Neural crest cell (in vitro differentiated cells): Measurements from ENCODE around the gene SMIM23. TPM values are rescaled to one million over a fixed set of nuclear protein-coding genes. Genes with fewer than 3 reads are reported as not detected.

ENCODE experiments used
- DNase-seq: peaks from one replicate; pipeline ENCODE4 v3.0.0; 2021; ENCODE audit warnings: low read depth, mixed read lengths, low spot score
- H3K27ac Mint-ChIP-seq: one replicate; pipeline ENCODE4 v1.8.0; 2021; ENCODE audit warnings: mild to moderate bottlenecking, mixed read lengths; ENCODE audit not compliant: unreplicated experiment
- H3K27me3 Mint-ChIP-seq: 2 replicates; pipeline ENCODE4 v1.8.0; 2021; ENCODE audit warnings: low read depth, mild to moderate bottlenecking, mixed read lengths
- H3K36me3 Mint-ChIP-seq: 2 replicates; pipeline ENCODE4 v1.8.0; 2021; ENCODE audit warnings: low read depth, mild to moderate bottlenecking, mixed read lengths
- H3K4me1 Mint-ChIP-seq: 2 replicates; pipeline ENCODE4 v1.8.0; 2021; ENCODE audit warnings: mixed read lengths
- H3K4me3 Mint-ChIP-seq: one replicate; pipeline ENCODE4 v1.8.0; 2021; ENCODE audit warnings: mild to moderate bottlenecking, mixed read lengths
- H3K9me3 Mint-ChIP-seq: 2 replicates; pipeline ENCODE4 v1.8.0; 2021; ENCODE audit warnings: mixed read lengths
- CTCF ChIP-seq: fragments of 200-600 bp; sonication (generic); conservative IDR thresholded peaks from 2 replicates; pipeline ENCODE4 v1.5.0; 2021; ENCODE audit warnings: antibody characterized with exemption, mild to moderate bottlenecking
- total RNA-seq: library from RNA; stranded (reverse); gene quantifications from 2 replicates; pipeline ENCODE4 v1.2.1, GENCODE V29; 2021

Gene SMIM23
- total RNA-seq, 1 donor from 2014 or later, result not detected

GRCh38 chr5:171835066-171835465 is 49.4 kb downstream of the SMIM23 start:
- Mint-ChIP-seq H3K4me3 (no peak overlapping the region), H3K36me3 (peaks cover 9% of the 10 kb centered on the region), H3K27me3 (no peaks in the 10 kb centered on the region), H3K9me3 (peaks cover 3% of the 10 kb centered on the region), H3K4me1 (peaks cover 4% of the 10 kb centered on the region), H3K27ac (peak overlapping the region; percentile 58)
- no peak for TF ChIP-seq CTCF
- no peak for DNase-seq

- Mint-ChIP-seq H3K27me3 (no peaks in the 10 kb centered on the region), H3K27ac (no peak overlapping the region), H3K4me1 (peaks cover 4% of the 10 kb centered on the region), H3K36me3 (peaks cover 13% of the 10 kb centered on the region), H3K9me3 (peaks cover 3% of the 10 kb centered on the region), H3K4me3 (no peak overlapping the region)
- TF ChIP-seq CTCF, result no peak
- no peak for DNase-seq
Measured at GRCh38 chr5:171837522-171837921, 51.9 kb downstream of the SMIM23 start.

- Mint-ChIP-seq H3K27ac (no peak overlapping the region), H3K27me3 (no peaks in the 10 kb centered on the region), H3K4me3 (no peak overlapping the region), H3K4me1 (peaks cover 4% of the 10 kb centered on the region), H3K36me3 (peaks cover 8% of the 10 kb centered on the region), H3K9me3 (no peaks in the 10 kb centered on the region)
- no peak for TF ChIP-seq CTCF
- DNase-seq, result no peak
Measured at GRCh38 chr5:171838066-171838465, 52.4 kb downstream of the SMIM23 start.

GRCh38 chr5:171839112-171839511 is 53.5 kb downstream of the SMIM23 start:
- Mint-ChIP-seq H3K9me3 (no peaks in the 10 kb centered on the region), H3K27me3 (no peaks in the 10 kb centered on the region), H3K4me1 (peaks cover 4% of the 10 kb centered on the region), H3K27ac (no peak overlapping the region), H3K4me3 (no peak overlapping the region), H3K36me3 (peaks cover 4% of the 10 kb centered on the region)
- no peak for TF ChIP-seq CTCF
- DNase-seq, result no peak

- Mint-ChIP-seq H3K9me3 (no peaks in the 10 kb centered on the region), H3K36me3 (peaks cover 4% of the 10 kb centered on the region), H3K27me3 (no peaks in the 10 kb centered on the region), H3K4me1 (peaks cover 2% of the 10 kb centered on the region), H3K4me3 (no peak overlapping the region), H3K27ac (no peak overlapping the region)
- TF ChIP-seq CTCF, result no peak
- no peak for DNase-seq
Measured at GRCh38 chr5:171840066-171840465, 54.4 kb downstream of the SMIM23 start.

Other genes starting within 250 kb of the SMIM23 start
- 64.1 and 66.6 TPM in 2 replicates for gene FBXW11, start 220.8 kb downstream of the SMIM23 start, total RNA-seq